ENCODE data around the gene PHF8. TPM values are rescaled to one million over a fixed set of nuclear protein-coding genes. Genes with fewer than 3 reads are reported as not detected.

The PHF8 gene
- total RNA-seq, 1 donor from 2014 or later, result 47.8 TPM

DNA sequence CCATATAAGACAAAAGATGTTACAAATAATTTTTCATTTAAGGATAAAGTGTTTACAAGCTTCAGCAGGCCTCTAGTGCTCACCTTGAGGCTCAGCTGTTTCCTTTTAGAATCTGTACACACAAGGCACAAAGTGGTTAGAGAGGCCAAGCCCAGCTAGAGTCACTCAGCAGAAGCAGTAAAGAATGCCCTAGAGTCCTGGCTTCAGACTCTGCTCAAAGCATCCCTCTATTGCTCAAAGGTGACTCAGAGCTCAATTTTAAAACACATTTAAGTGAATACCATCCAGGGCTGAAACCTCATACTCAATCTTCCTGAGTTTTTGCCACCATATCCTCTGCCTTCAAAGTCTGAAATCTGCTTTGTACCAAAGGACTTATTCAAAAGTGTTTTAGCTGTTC, 22.6 kb upstream of the PHF8 start:
- no peak overlapping the region for H3K27ac Mint-ChIP-seq
- peaks cover 5% of the 10 kb centered on the region for H3K36me3 Mint-ChIP-seq (ENCODE audit: insufficient read depth)
- no peak overlapping the region for H3K4me3 Mint-ChIP-seq (ENCODE audit: low read depth)
- H3K4me1 Mint-ChIP-seq (ENCODE audit: low read depth), result no peaks in the 10 kb centered on the region
- DNase-seq (ENCODE audit: low spot score, unreplicated experiment), result no peak
- peaks cover 9% of the 10 kb centered on the region for H3K9me3 Mint-ChIP-seq (ENCODE audit: low read depth)
- no peaks in the 10 kb centered on the region for H3K27me3 Mint-ChIP-seq
- no peak for TF ChIP-seq CTCF (IDR thresholded peaks at IDR 0.05; ENCODE audit: unreplicated experiment)

DNA sequence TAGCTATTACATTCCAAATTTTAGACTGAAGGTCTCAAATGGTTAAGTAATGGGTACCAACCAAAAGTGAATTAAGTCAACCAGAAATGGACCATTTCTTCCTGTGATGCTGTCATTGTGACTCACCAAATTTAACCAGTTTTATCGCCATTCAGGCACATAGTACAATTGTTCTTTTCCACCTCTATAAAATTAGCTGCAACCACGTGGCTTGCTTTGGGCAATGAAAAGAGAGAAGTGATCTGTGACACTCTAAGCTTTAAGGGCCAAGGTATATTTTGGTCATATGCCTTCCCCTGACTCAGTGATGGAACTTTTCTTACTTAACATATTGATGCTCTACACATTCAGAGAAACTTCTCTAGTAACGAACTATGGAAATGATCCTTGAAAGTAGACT, 20.3 kb upstream of the PHF8 start:
- Mint-ChIP-seq H3K27ac (no peak overlapping the region), H3K9me3 (ENCODE audit: low read depth) (peaks cover 9% of the 10 kb centered on the region), H3K27me3 (no peaks in the 10 kb centered on the region)

GRCh38 chrX:54063361-54063760, 19.1 kb upstream of the PHF8 start:
- DNase-seq (ENCODE audit: low spot score, unreplicated experiment), result no peak
- Mint-ChIP-seq H3K9me3 (ENCODE audit: low read depth) (peaks cover 9% of the 10 kb centered on the region), H3K4me1 (ENCODE audit: low read depth) (no peaks in the 10 kb centered on the region)

More for the DNA sequence above, 20.3 kb upstream of the PHF8 start:
- no peak for TF ChIP-seq CTCF (IDR thresholded peaks at IDR 0.05; ENCODE audit: unreplicated experiment)
- Mint-ChIP-seq H3K4me1 (ENCODE audit: low read depth) (no peaks in the 10 kb centered on the region), H3K36me3 (ENCODE audit: insufficient read depth) (peaks cover 2% of the 10 kb centered on the region), H3K4me3 (ENCODE audit: low read depth) (no peak overlapping the region)
- no peak for DNase-seq (ENCODE audit: low spot score, unreplicated experiment)

GRCh38 chrX:54049801-54050200, 5.5 kb upstream of the PHF8 start:
- H3K27ac Mint-ChIP-seq, result no peak overlapping the region

More at GRCh38 chrX:54063361-54063760, 19.1 kb upstream of the PHF8 start:
- Mint-ChIP-seq H3K36me3 (ENCODE audit: insufficient read depth) (peaks cover 2% of the 10 kb centered on the region), H3K27ac (no peak overlapping the region), H3K27me3 (no peaks in the 10 kb centered on the region), H3K4me3 (ENCODE audit: low read depth) (no peak overlapping the region)
- no peak for TF ChIP-seq CTCF (IDR thresholded peaks at IDR 0.05; ENCODE audit: unreplicated experiment)

DNA sequence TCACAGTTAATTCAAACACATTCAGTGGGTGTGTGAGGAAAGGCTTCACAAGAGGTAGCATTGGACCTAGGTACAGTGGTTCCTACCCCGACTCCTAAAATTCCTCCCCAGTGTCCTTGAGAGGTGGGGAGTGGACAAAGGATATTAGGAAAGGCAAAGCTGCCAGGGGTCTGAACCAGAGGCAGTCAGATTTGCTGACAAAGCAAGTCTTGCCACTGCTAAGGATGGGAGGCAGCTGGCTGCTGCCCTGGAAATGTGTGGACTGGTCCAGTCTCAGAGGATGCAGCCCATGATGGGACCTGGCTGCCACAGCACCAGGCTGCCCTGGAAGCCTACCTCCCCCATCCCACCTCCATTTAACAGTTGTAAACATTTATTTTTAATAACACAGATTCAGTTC, 4.1 kb upstream of the PHF8 start:
- no peaks in the 10 kb centered on the region for H3K27me3 Mint-ChIP-seq
- H3K4me3 Mint-ChIP-seq (ENCODE audit: low read depth), result no peak overlapping the region
- no peak for TF ChIP-seq CTCF (IDR thresholded peaks at IDR 0.05; ENCODE audit: unreplicated experiment)
- no peak overlapping the region for H3K27ac Mint-ChIP-seq
- DNase-seq (ENCODE audit: low spot score, unreplicated experiment), result no peak
- peaks cover 1% of the 10 kb centered on the region for H3K36me3 Mint-ChIP-seq (ENCODE audit: insufficient read depth)
- peaks cover 15% of the 10 kb centered on the region for H3K9me3 Mint-ChIP-seq (ENCODE audit: low read depth)
- peaks cover 9% of the 10 kb centered on the region for H3K4me1 Mint-ChIP-seq (ENCODE audit: low read depth)

More at GRCh38 chrX:54049801-54050200, 5.5 kb upstream of the PHF8 start:
- Mint-ChIP-seq H3K36me3 (ENCODE audit: insufficient read depth) (peaks cover 4% of the 10 kb centered on the region), H3K27me3 (no peaks in the 10 kb centered on the region), H3K4me1 (ENCODE audit: low read depth) (peaks cover 9% of the 10 kb centered on the region), H3K4me3 (ENCODE audit: low read depth) (no peak overlapping the region), H3K9me3 (ENCODE audit: low read depth) (peaks cover 13% of the 10 kb centered on the region)
- no peak for DNase-seq (ENCODE audit: low spot score, unreplicated experiment)
- TF ChIP-seq CTCF (IDR thresholded peaks at IDR 0.05; ENCODE audit: unreplicated experiment), result no peak

All from progenitor cell of endocrine pancreas (in vitro differentiated cells).